CD4-positive, CD25-positive, alpha-beta regulatory T cell (primary cell): Measurements from ENCODE around the gene CHI3L2. TPM values are rescaled to one million over a fixed set of nuclear protein-coding genes. Genes with fewer than 3 reads are reported as not detected.

Source experiments
- ATAC-seq, 2 donors: fragments of 150-1000 bp; cut with Tn5 transposase; one replicate each; pipeline ENCODE4 v1.10.0; 2021; ENCODE audit warnings: low read depth in 2 of 2, moderate number of reproducible peaks in 2 of 2, moderate library complexity in 1 of 2
- DNase-seq, 3 donors: peaks; one replicate each; pipeline versions ENCODE4 v3.0.0 to v3.0.0-alpha.2; 2012 to 2022; ENCODE audit warnings: mixed read lengths in 1 of 3
- H3K27ac ChIP-seq: one replicate; pipeline ENCODE4 v1.7.0; 2013; ENCODE audit warnings: mild to moderate bottlenecking, low read length; ENCODE audit not compliant: insufficient read depth, poor library complexity, severe bottlenecking
- H3K27me3 ChIP-seq: one replicate; pipeline ENCODE4 v1.7.0; 2013; ENCODE audit warnings: low read length; ENCODE audit not compliant: control insufficient read depth, insufficient read depth
- H3K36me3 ChIP-seq: one replicate; pipeline ENCODE4 v1.7.0; 2013; ENCODE audit warnings: mild to moderate bottlenecking, low read length, moderate library complexity; ENCODE audit not compliant: control insufficient read depth, insufficient read depth
- H3K4me1 ChIP-seq: 2 replicates; pipeline ENCODE4 v1.7.0; 2013; ENCODE audit warnings: mild to moderate bottlenecking, low read length; ENCODE audit not compliant: insufficient read depth, control insufficient read depth, poor library complexity, severe bottlenecking
- H3K4me3 ChIP-seq: one replicate; pipeline ENCODE4 v1.7.0; 2013; ENCODE audit warnings: low read depth, mild to moderate bottlenecking, low read length, moderate library complexity
- H3K9me3 ChIP-seq, 2 experiments: 1 replicate in 1 of 2; 2 replicates in 1 of 2; pipeline ENCODE4 v1.7.0; 2013; ENCODE audit warnings: low read length in 2 of 2, mild to moderate bottlenecking in 1 of 2, moderate library complexity in 1 of 2; ENCODE audit not compliant: control insufficient read depth in 2 of 2
- H3K27ac Mint-ChIP-seq, 3 donors: one replicate each; pipeline ENCODE4 v1.8.0; 2020 to 2022; ENCODE audit warnings: mild to moderate bottlenecking in 3 of 3, mixed read lengths in 3 of 3, moderate library complexity in 2 of 3
- H3K27me3 Mint-ChIP-seq: one replicate; pipeline ENCODE4 v1.8.0; 2022; ENCODE audit warnings: mild to moderate bottlenecking, mixed read lengths
- H3K36me3 Mint-ChIP-seq: one replicate; pipeline ENCODE4 v1.8.0; 2020; ENCODE audit warnings: mixed read lengths
- H3K4me1 Mint-ChIP-seq, 4 donors: one replicate each; pipeline ENCODE4 v1.8.0; 2020 to 2022; ENCODE audit warnings: mixed read lengths in 4 of 4, mild to moderate bottlenecking in 1 of 4
- H3K4me3 Mint-ChIP-seq, 4 donors: one replicate each; pipeline ENCODE4 v1.8.0; 2020 to 2022; ENCODE audit warnings: mild to moderate bottlenecking in 4 of 4, mixed read lengths in 4 of 4, moderate library complexity in 3 of 4
- H3K9me3 Mint-ChIP-seq, 7 donors: one replicate each; pipeline ENCODE4 v1.8.0; 2020 to 2022; ENCODE audit warnings: mixed read lengths in 7 of 7, mild to moderate bottlenecking in 3 of 7, moderate library complexity in 2 of 7
- polyA plus RNA-seq, 4 donors: library from polyadenylated mRNA; unstranded; fragments of 300-500 nt; fragmentation: Illumina TruSeq; gene quantifications; one replicate each; pipeline ENCODE4 v1.2.3, GENCODE V29; 2021
- total RNA-seq: library from RNA; stranded (reverse); gene quantifications from one replicate; pipeline ENCODE4 v1.2.3, GENCODE V29; 2022

Gene CHI3L2
- total and polyA plus RNA-seq, 5 donors from 2014 or later, result 5.0 to 15.8 (median 9.7) TPM

- Mint-ChIP-seq H3K4me1 (peaks cover 18 to 91% (median 65%) of the 10 kb centered on the region in 4 donors), H3K27me3 (no peaks in the 10 kb centered on the region), H3K27ac (peak overlapping the region; percentile 95 to 99 (median 96)), H3K9me3 (peaks cover 0 to 1% (median 0%) of the 10 kb centered on the region in 7 donors), H3K4me3 (peak overlapping the region; percentile 95 to 98 (median 98)), H3K36me3 (peaks cover 56% of the 10 kb centered on the region)
- no peak for ATAC-seq
- Histone ChIP-seq H3K27ac (peak overlapping the region; percentile 90), H3K27me3 (no peaks in the 10 kb centered on the region), H3K36me3 (peaks cover 44% of the 10 kb centered on the region), H3K4me1 (peaks cover 99% of the 10 kb centered on the region), H3K9me3 (no peaks in the 10 kb centered on the region), H3K4me3 (peak overlapping the region; percentile 99)
- no peak for DNase-seq
These were observed 28.7 kb upstream of the CHI3L2 start for GRCh38 chr1:111198836-111199235.

DNA sequence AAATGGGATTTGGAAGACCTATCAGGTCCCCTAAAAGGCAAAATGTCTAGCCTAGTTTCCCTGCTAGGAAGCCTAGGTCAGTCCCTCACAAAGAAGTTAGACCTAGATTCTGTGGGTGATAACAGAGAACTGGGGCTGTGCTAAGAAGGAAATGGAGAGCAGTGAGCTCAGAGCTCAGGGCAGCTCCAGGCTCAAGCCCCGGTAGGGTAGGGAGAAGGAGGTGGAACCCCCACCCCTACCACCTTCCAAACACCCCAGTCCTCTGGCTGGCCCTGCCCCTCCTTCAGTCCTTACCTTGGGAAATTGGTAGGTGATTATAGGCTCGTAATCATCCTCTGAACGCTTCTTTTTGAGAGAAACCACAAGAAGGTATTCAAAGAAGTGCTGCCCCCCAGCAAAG, 28.2 kb upstream of the CHI3L2 start:
- Histone ChIP-seq H3K9me3 (no peaks in the 10 kb centered on the region), H3K27ac (peak overlapping the region; percentile 90), H3K4me3 (peak overlapping the region; percentile 99), H3K36me3 (peaks cover 39% of the 10 kb centered on the region), H3K27me3 (no peaks in the 10 kb centered on the region), H3K4me1 (peaks cover 99% of the 10 kb centered on the region)
- Mint-ChIP-seq H3K27ac (peak overlapping the region; percentile 95 to 99 (median 96)), H3K4me1 (peaks cover 17 to 86% (median 61%) of the 10 kb centered on the region in 4 donors), H3K4me3 (peak overlapping the region; percentile 95 to 98 (median 98)), H3K27me3 (no peaks in the 10 kb centered on the region), H3K9me3 (peaks cover 0 to 1% (median 0%) of the 10 kb centered on the region in 7 donors), H3K36me3 (peaks cover 52% of the 10 kb centered on the region)
- peak in 1 of 3 donors; percentile 57 for DNase-seq
- peak in 1 of 2 donors; percentile 21 for ATAC-seq

DNA sequence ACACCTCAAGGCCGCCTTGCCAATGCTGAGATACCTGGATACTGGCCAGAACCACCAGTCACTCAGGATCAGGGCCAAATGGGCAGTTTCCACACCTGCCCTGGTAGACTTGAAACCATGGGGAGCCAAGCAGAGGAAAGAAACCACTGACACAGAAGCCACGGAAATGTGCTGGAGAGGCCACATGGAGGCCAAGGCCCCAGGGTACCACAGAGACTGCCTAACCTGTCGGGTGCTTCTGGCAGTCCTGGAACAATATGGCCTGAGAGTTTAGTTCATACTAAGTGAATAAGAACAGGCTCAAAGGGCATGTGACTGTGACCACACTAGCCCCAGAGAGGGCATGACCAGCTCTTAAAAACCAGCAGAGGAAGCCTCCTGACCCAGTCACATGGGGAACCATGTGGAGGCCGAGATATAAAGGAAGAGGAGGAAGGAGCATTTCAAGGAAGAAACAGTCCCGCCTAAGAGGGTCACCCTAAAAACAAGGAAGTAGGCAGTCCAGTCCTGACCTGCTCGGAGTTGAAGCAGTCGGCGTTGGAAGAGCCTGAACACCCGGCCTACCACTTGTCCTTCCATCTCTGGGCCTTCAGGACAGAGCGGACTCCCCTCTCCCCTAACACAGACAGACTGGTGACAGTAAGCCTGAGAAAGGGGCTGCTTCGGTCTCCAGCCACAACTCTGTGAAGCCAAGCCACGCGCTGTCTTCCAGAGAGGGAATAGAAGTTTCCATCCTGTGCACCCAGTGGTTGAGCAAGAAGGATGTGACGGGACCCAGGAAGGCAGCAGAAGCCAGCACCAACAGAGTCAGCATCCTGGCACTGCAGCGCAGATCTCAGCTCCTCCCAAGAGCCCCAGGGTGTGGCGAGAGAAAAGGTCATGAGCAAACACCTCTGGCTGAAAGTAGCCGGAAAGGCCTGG, 27.4 kb upstream of the CHI3L2 start, which contains the start of gene DENND2D:
TSS of gene DENND2D (minus strand) at position 766 of the 921 bp plus-strand sequence. CDS start at position 579, 187 bp downstream.
- H3K27ac Mint-ChIP-seq, result peak within 1 kb of the TSS; percentile 95 to 99 (median 96)
- Histone ChIP-seq H3K4me1 (peaks cover 99% of the 10 kb centered on the region), H3K27me3 (no peaks in the 10 kb centered on the region), H3K36me3 (peaks cover 31% of the 10 kb centered on the region), H3K27ac (peak within 1 kb of the TSS; percentile 90), H3K9me3 (no peaks in the 10 kb centered on the region), H3K4me3 (peak within 1 kb of the TSS; percentile 99)
- peaks cover 0 to 1% (median 0%) of the 10 kb centered on the region in 7 donors for H3K9me3 Mint-ChIP-seq
- DNase-seq, result peak in 1 of 3 donors; percentile 86
- no peaks in the 10 kb centered on the region for H3K27me3 Mint-ChIP-seq
- H3K4me1 Mint-ChIP-seq, result peaks cover 15 to 84% (median 58%) of the 10 kb centered on the region in 4 donors
- H3K4me3 Mint-ChIP-seq, result peak within 1 kb of the TSS; percentile 95 to 98 (median 98)
- ATAC-seq, result peak; percentile 15 to 26
- peaks cover 44% of the 10 kb centered on the region for H3K36me3 Mint-ChIP-seq

- peak overlapping the region; percentile 90 for H3K27ac ChIP-seq
- Mint-ChIP-seq H3K4me3 (peak overlapping the region; percentile 95 to 98 (median 98)), H3K27me3 (peaks cover 4% of the 10 kb centered on the region), H3K36me3 (peaks cover 40% of the 10 kb centered on the region), H3K27ac (peak overlapping the region; percentile 95 to 99 (median 96)), H3K4me1 (peaks cover 16 to 84% (median 59%) of the 10 kb centered on the region in 4 donors), H3K9me3 (peaks cover 0 to 1% (median 0%) of the 10 kb centered on the region in 7 donors)
- no peaks in the 10 kb centered on the region for H3K9me3 ChIP-seq
- no peak for DNase-seq
- H3K27me3 ChIP-seq, result no peaks in the 10 kb centered on the region
- ATAC-seq, result no peak
- peaks cover 98% of the 10 kb centered on the region for H3K4me1 ChIP-seq
- peaks cover 25% of the 10 kb centered on the region for H3K36me3 ChIP-seq
- H3K4me3 ChIP-seq, result peak overlapping the region; percentile 99
These were observed 26.7 kb upstream of the CHI3L2 start for GRCh38 chr1:111200802-111201161.

- peaks cover 18% of the 10 kb centered on the region for H3K36me3 ChIP-seq
- Mint-ChIP-seq H3K9me3 (peaks cover 0 to 1% (median 0%) of the 10 kb centered on the region in 7 donors), H3K4me3 (peak overlapping the region; percentile 95 to 98 (median 98)), H3K27ac (peak overlapping the region; percentile 95 to 99 (median 96)), H3K27me3 (peaks cover 9% of the 10 kb centered on the region), H3K4me1 (peaks cover 19 to 84% (median 57%) of the 10 kb centered on the region in 4 donors), H3K36me3 (peaks cover 37% of the 10 kb centered on the region)
- DNase-seq (no peak), ATAC-seq (no peak)
- no peaks in the 10 kb centered on the region for H3K27me3 ChIP-seq
- peak overlapping the region; percentile 99 for H3K4me3 ChIP-seq
- no peaks in the 10 kb centered on the region for H3K9me3 ChIP-seq
- H3K4me1 ChIP-seq, result peaks cover 92% of the 10 kb centered on the region
- peak overlapping the region; percentile 90 for H3K27ac ChIP-seq
These were observed 26.0 kb upstream of the CHI3L2 start for GRCh38 chr1:111201275-111202090.

DNA sequence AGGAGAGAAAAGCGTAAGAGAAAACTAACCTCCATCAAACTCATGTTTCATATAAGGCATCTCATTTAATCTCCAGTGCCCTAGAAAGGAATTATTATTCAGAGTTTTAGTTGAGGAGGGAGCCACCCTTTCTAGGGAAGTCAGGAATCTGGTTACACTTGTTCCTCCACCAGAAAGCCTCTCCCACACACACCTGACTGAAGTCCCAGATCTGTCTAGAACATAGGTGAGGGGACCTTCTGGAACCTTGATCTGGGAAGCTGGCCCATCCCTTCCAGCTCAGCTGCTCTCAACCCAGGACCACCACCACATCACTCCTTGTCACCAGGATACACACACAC, 25.2 kb upstream of the CHI3L2 start:
- Mint-ChIP-seq H3K36me3 (peaks cover 28% of the 10 kb centered on the region), H3K27me3 (peaks cover 9% of the 10 kb centered on the region), H3K9me3 (no peaks in the 10 kb centered on the region), H3K27ac (peak overlapping the region; percentile 95 to 99 (median 96)), H3K4me3 (peak overlapping the region; percentile 95 to 98 (median 98)), H3K4me1 (peaks cover 15 to 82% (median 54%) of the 10 kb centered on the region in 4 donors)
- peak overlapping the region; percentile 99 for H3K4me3 ChIP-seq
- H3K4me1 ChIP-seq, result peaks cover 84% of the 10 kb centered on the region
- no peaks in the 10 kb centered on the region for H3K27me3 ChIP-seq
- H3K9me3 ChIP-seq, result no peaks in the 10 kb centered on the region
- peaks cover 10% of the 10 kb centered on the region for H3K36me3 ChIP-seq
- H3K27ac ChIP-seq, result peak overlapping the region; percentile 90
- DNase-seq, result no peak
- no peak for ATAC-seq
